Muscle layer of colon (tissue), 2 donors: ENCODE measurements around the gene HAND2.

ENCODE experiments used
- H3K27ac ChIP-seq: one replicate; pipeline ENCODE4 v1.7.0; 2013; ENCODE audit warnings: low read depth, mild to moderate bottlenecking, low read length, moderate library complexity
- H3K27me3 ChIP-seq, 2 donors: one replicate each; pipeline ENCODE4 v1.7.0; 2013; ENCODE audit warnings: low read length in 2 of 2, mild to moderate bottlenecking in 2 of 2; ENCODE audit not compliant: insufficient read depth in 2 of 2, control insufficient read depth in 1 of 2
- H3K36me3 ChIP-seq: one replicate; pipeline ENCODE4 v1.7.0; 2013; ENCODE audit warnings: mild to moderate bottlenecking, low read length; ENCODE audit not compliant: insufficient read depth
- H3K4me1 ChIP-seq: one replicate; pipeline ENCODE4 v1.7.0; 2013; ENCODE audit warnings: mild to moderate bottlenecking, low read length; ENCODE audit not compliant: insufficient read depth
- H3K4me3 ChIP-seq, 2 donors: one replicate each; pipeline ENCODE4 v1.7.0; 2013; ENCODE audit warnings: low read length in 2 of 2, low read depth in 1 of 2, mild to moderate bottlenecking in 1 of 2, moderate library complexity in 1 of 2
- H3K9ac ChIP-seq: one replicate; pipeline ENCODE4 v1.7.0; 2013; ENCODE audit warnings: low read length
- H3K9me3 ChIP-seq: one replicate; pipeline ENCODE4 v1.7.0; 2013; ENCODE audit warnings: mild to moderate bottlenecking, low read length
- donor health status: abdominal sarcoma.
- donor health status: Adenocarcinoma of cecum.

The HAND2 gene

GRCh38 chr4:173516621-173517524 lies 13.2 kb downstream of the HAND2 start:
- peak overlapping the region; percentile 22 to 75 for H3K4me3 ChIP-seq
- H3K27me3 ChIP-seq, result peaks cover under 1 to 3% of the 10 kb centered on the region in 2 donors
- H3K36me3 ChIP-seq, result no peaks in the 10 kb centered on the region
- H3K27ac ChIP-seq, result peak overlapping the region; percentile 80
- no peaks in the 10 kb centered on the region for H3K9me3 ChIP-seq
- H3K4me1 ChIP-seq, result peaks cover 47% of the 10 kb centered on the region
- H3K9ac ChIP-seq, result peak overlapping the region; percentile 83

GRCh38 chr4:173515458-173515857 lies 14.6 kb downstream of the HAND2 start:
- no peak overlapping the region for H3K9ac ChIP-seq
- H3K27ac ChIP-seq, result peak overlapping the region; percentile 80
- no peaks in the 10 kb centered on the region for H3K9me3 ChIP-seq
- H3K4me3 ChIP-seq, result no peak overlapping the region
- peaks cover 0 to 3% of the 10 kb centered on the region in 2 donors for H3K27me3 ChIP-seq
- peaks cover 3% of the 10 kb centered on the region for H3K36me3 ChIP-seq
- H3K4me1 ChIP-seq, result peaks cover 39% of the 10 kb centered on the region

- H3K27me3 ChIP-seq, result peaks cover 0 to 3% of the 10 kb centered on the region in 2 donors
- H3K9ac ChIP-seq, result no peak overlapping the region
- no peak overlapping the region for H3K27ac ChIP-seq
- H3K4me1 ChIP-seq, result peaks cover 39% of the 10 kb centered on the region
- no peaks in the 10 kb centered on the region for H3K9me3 ChIP-seq
- no peak overlapping the region for H3K4me3 ChIP-seq
- peaks cover 4% of the 10 kb centered on the region for H3K36me3 ChIP-seq
Measured at GRCh38 chr4:173514641-173515217, 15.3 kb downstream of the HAND2 start.

GRCh38 chr4:173513651-173514050 lies 16.4 kb downstream of the HAND2 start:
- no peak overlapping the region for H3K27ac ChIP-seq
- no peak overlapping the region for H3K9ac ChIP-seq
- H3K4me3 ChIP-seq, result no peak overlapping the region
- peaks cover 37% of the 10 kb centered on the region for H3K4me1 ChIP-seq
- peaks cover 0 to 3% of the 10 kb centered on the region in 2 donors for H3K27me3 ChIP-seq
- peaks cover 4% of the 10 kb centered on the region for H3K36me3 ChIP-seq
- H3K9me3 ChIP-seq, result no peaks in the 10 kb centered on the region

- H3K27me3 ChIP-seq, result peaks cover 0 to 3% of the 10 kb centered on the region in 2 donors
- peaks cover 32% of the 10 kb centered on the region for H3K4me1 ChIP-seq
- H3K9me3 ChIP-seq, result no peaks in the 10 kb centered on the region
- no peak overlapping the region for H3K27ac ChIP-seq
- peaks cover 4% of the 10 kb centered on the region for H3K36me3 ChIP-seq
- H3K9ac ChIP-seq, result no peak overlapping the region
- no peak overlapping the region for H3K4me3 ChIP-seq
Measured at GRCh38 chr4:173511787-173512361, 18.2 kb downstream of the HAND2 start.

- Histone ChIP-seq H3K4me1 (peaks cover 35% of the 10 kb centered on the region), H3K27ac (peak overlapping the region; percentile 84), H3K36me3 (peaks cover 4% of the 10 kb centered on the region), H3K9ac (peak overlapping the region; percentile 75), H3K4me3 (peak overlapping the region; percentile 47 to 65), H3K27me3 (no peaks in the 10 kb centered on the region), H3K9me3 (no peaks in the 10 kb centered on the region)
Measured at GRCh38 chr4:173509036-173510001, 20.7 kb downstream of the HAND2 start.

GRCh38 chr4:173508386-173509035 lies 21.5 kb downstream of the HAND2 start:
- Histone ChIP-seq H3K27ac (peak overlapping the region; percentile 84), H3K4me3 (peak overlapping the region; percentile 47 to 65), H3K9ac (peak overlapping the region; percentile 75), H3K4me1 (peaks cover 32% of the 10 kb centered on the region), H3K27me3 (no peaks in the 10 kb centered on the region), H3K9me3 (no peaks in the 10 kb centered on the region), H3K36me3 (peaks cover 4% of the 10 kb centered on the region)

GRCh38 chr4:173507471-173508385 lies 22.3 kb downstream of the HAND2 start:
- Histone ChIP-seq H3K9ac (no peak overlapping the region), H3K4me1 (peaks cover 32% of the 10 kb centered on the region), H3K4me3 (no peak overlapping the region), H3K27me3 (no peaks in the 10 kb centered on the region), H3K9me3 (no peaks in the 10 kb centered on the region), H3K27ac (no peak overlapping the region), H3K36me3 (peaks cover 4% of the 10 kb centered on the region)

- peaks cover 4% of the 10 kb centered on the region for H3K36me3 ChIP-seq
- H3K9me3 ChIP-seq, result no peaks in the 10 kb centered on the region
- peaks cover 23% of the 10 kb centered on the region for H3K4me1 ChIP-seq
- no peak overlapping the region for H3K9ac ChIP-seq
- no peak overlapping the region for H3K27ac ChIP-seq
- H3K27me3 ChIP-seq, result no peaks in the 10 kb centered on the region
- H3K4me3 ChIP-seq, result no peak overlapping the region
Measured at GRCh38 chr4:173506597-173507211, 23.3 kb downstream of the HAND2 start.
